Measurements from ENCODE around the gene SOX9.

Gene SOX9

GRCh38 chr17:72120642-72121163 lies at the start of gene SOX9:
TSS of gene SOX9 (plus strand) at chr17:72121020. CDS start at chr17:72121392, 372 bp downstream.
- no peak for DNase-seq

- no peak for DNase-seq
Observed at GRCh38 chr17:72071330-72071729, 49.5 kb upstream of the SOX9 start.

GRCh38 chr17:72075995-72076677 lies 44.7 kb upstream of the SOX9 start:
- DNase-seq, result no peak

GRCh38 chr17:72076678-72077030 lies 44.2 kb upstream of the SOX9 start:
- DNase-seq, result no peak

GRCh38 chr17:72077326-72077960 lies 43.4 kb upstream of the SOX9 start:
- DNase-seq, result no peak

- DNase-seq, result no peak
Observed at GRCh38 chr17:72079700-72080099, 41.1 kb upstream of the SOX9 start.

- DNase-seq, result no peak
Observed at GRCh38 chr17:72087876-72088275, 32.9 kb upstream of the SOX9 start.

- no peak for DNase-seq
Observed at GRCh38 chr17:72089453-72089987, 31.3 kb upstream of the SOX9 start.

GRCh38 chr17:72090108-72090507 lies 30.7 kb upstream of the SOX9 start:
- no peak for DNase-seq

- no peak for DNase-seq
Observed at GRCh38 chr17:72092710-72093322, 28.0 kb upstream of the SOX9 start.

- no peak for DNase-seq
Observed at GRCh38 chr17:72093707-72094106, 27.1 kb upstream of the SOX9 start.

GRCh38 chr17:72095316-72095715 lies 25.5 kb upstream of the SOX9 start:
- DNase-seq, result no peak

GRCh38 chr17:72097144-72097543 lies 23.7 kb upstream of the SOX9 start:
- DNase-seq, result no peak

- no peak for DNase-seq
Observed at GRCh38 chr17:72099919-72100318, 20.9 kb upstream of the SOX9 start.

- no peak for DNase-seq
Observed at GRCh38 chr17:72100470-72100869, 20.4 kb upstream of the SOX9 start.

- no peak for DNase-seq
Observed at GRCh38 chr17:72101526-72101925, 19.3 kb upstream of the SOX9 start.

GRCh38 chr17:72102366-72102765 lies 18.5 kb upstream of the SOX9 start:
- DNase-seq, result no peak

GRCh38 chr17:72104164-72104862 lies 16.5 kb upstream of the SOX9 start:
- no peak for DNase-seq

- no peak for DNase-seq
Observed at GRCh38 chr17:72104863-72105234, 16.0 kb upstream of the SOX9 start.

GRCh38 chr17:72107100-72107499 lies 13.7 kb upstream of the SOX9 start:
- no peak for DNase-seq

- DNase-seq, result no peak
Observed at GRCh38 chr17:72110231-72110941, 10.4 kb upstream of the SOX9 start.

- DNase-seq, result no peak
Observed at GRCh38 chr17:72110942-72111318, 9.9 kb upstream of the SOX9 start.

Data from CD4-positive, alpha-beta T cell treated with Interleukin-4 for 4 hours (primary cell).